Mesothelial cell of epicardium (in vitro differentiated cells): ENCODE measurements around the gene BPI. TPM values are rescaled to one million over a fixed set of nuclear protein-coding genes. Genes with fewer than 3 reads are reported as not detected.

ENCODE experiments used
- DNase-seq, 2 experiments: peaks; one replicate each; pipeline ENCODE4 v3.0.0; 2021; ENCODE audit warnings: low spot score in 2 of 2; ENCODE audit not compliant: unreplicated experiment in 2 of 2
- H3K27ac Mint-ChIP-seq: 2 replicates; pipeline ENCODE4 v1.8.0; 2021; ENCODE audit warnings: mixed read lengths
- H3K27me3 Mint-ChIP-seq: 2 replicates; pipeline ENCODE4 v1.8.0; 2021; ENCODE audit warnings: low read depth, mixed read lengths
- H3K36me3 Mint-ChIP-seq: 2 replicates; pipeline ENCODE4 v1.8.0; 2021; ENCODE audit warnings: mixed read lengths
- H3K4me1 Mint-ChIP-seq: 2 replicates; pipeline ENCODE4 v1.8.0; 2021; ENCODE audit warnings: mixed read lengths
- H3K4me3 Mint-ChIP-seq: 2 replicates; pipeline ENCODE4 v1.8.0; 2021; ENCODE audit warnings: mild to moderate bottlenecking, moderate library complexity, mixed read lengths
- H3K9me3 Mint-ChIP-seq: 2 replicates; pipeline ENCODE4 v1.8.0; 2021; ENCODE audit warnings: mixed read lengths
- total RNA-seq: library from RNA; stranded (reverse); gene quantifications from 3 replicates; pipeline ENCODE4 v1.2.1, GENCODE V29; 2021
- TF ChIP-seq, protein P1 (sequence below): fragments of 200-600 bp; sonication (generic); IDR thresholded peaks from one replicate; pipeline ENCODE4 v1.5.0; 2021; ENCODE audit warnings: antibody characterized with exemption; ENCODE audit not compliant: unreplicated experiment

The BPI gene
- total RNA-seq, 1 donor from 2014 or later = not detected

DNA sequence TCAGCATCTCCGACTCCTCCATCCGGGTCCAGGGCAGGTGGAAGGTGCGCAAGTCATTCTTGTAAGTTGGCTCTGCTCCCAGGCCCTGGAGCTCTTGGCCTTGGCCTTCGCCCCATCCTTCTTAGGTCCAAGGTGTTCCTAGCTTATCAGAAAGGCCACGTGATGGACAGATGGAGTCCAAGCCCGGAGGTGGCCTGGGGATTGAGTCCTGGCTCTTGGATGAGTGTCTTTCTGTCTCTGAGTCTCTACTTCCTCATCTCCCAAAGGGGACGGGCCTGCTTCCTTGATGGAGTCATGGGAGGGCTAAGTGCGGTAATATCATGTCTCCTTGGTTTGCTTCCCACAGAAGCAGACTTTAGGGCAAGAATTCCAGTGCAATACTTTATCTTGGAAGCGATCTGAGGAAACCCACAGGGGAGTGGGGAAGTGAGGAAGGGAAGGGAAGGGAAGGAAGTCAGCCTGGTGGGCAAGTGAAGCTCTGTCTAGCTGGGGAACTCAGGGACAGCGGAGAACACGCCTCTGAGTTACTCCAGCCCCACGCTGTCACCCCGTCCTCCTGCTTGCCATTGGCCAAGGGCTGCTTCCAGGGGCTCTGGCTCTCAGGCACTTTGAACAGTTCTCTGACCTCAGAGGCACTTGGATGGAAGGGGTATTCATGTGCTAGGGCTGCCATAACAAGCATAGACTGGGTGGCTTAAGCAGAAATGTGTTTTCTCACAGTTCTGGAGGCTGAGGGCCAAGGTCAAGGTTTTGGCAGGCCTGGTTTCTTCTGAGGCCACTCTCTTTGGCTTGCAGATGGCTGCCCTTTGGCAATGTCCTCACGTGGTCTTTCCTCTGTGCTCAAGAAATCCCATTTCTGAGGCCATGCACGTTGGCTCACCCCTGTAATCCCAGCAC lies 47.2 kb downstream of the BPI start:
- Mint-ChIP-seq H3K27ac (no peak overlapping the region), H3K27me3 (no peaks in the 10 kb centered on the region), H3K9me3 (no peaks in the 10 kb centered on the region), H3K4me1 (peaks cover 5% of the 10 kb centered on the region), H3K36me3 (no peaks in the 10 kb centered on the region), H3K4me3 (no peak overlapping the region)
- DNase-seq = no peak
- TF ChIP-seq, protein P1, sequence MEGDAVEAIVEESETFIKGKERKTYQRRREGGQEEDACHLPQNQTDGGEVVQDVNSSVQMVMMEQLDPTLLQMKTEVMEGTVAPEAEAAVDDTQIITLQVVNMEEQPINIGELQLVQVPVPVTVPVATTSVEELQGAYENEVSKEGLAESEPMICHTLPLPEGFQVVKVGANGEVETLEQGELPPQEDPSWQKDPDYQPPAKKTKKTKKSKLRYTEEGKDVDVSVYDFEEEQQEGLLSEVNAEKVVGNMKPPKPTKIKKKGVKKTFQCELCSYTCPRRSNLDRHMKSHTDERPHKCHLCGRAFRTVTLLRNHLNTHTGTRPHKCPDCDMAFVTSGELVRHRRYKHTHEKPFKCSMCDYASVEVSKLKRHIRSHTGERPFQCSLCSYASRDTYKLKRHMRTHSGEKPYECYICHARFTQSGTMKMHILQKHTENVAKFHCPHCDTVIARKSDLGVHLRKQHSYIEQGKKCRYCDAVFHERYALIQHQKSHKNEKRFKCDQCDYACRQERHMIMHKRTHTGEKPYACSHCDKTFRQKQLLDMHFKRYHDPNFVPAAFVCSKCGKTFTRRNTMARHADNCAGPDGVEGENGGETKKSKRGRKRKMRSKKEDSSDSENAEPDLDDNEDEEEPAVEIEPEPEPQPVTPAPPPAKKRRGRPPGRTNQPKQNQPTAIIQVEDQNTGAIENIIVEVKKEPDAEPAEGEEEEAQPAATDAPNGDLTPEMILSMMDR = no peak

DNA sequence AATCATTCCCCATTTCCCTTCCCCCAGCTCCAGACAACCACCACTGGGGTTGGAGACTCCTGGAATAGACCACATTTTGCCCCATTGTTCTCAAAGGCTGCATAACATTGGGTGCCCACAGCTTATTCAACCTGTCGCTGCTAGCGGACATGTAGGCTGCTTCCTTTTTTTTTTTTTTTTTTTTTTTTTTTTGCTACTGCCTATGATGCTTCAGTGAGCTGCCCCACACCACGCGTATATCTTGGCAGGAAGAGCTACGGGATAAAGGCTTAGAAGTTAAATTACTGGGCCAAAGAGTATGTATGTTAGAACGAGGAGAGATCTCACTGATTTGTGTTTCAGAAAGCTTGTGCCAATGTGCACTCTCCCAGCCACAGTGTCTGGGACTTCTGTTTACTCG lies 49.4 kb downstream of the BPI start:
- H3K4me3 Mint-ChIP-seq = no peak overlapping the region
- H3K36me3 Mint-ChIP-seq = no peaks in the 10 kb centered on the region
- no peaks in the 10 kb centered on the region for H3K9me3 Mint-ChIP-seq
- TF ChIP-seq, protein P1 = no peak
- H3K27me3 Mint-ChIP-seq = no peaks in the 10 kb centered on the region
- no peak for DNase-seq
- H3K4me1 Mint-ChIP-seq = peaks cover 5% of the 10 kb centered on the region
- H3K27ac Mint-ChIP-seq = no peak overlapping the region

DNA sequence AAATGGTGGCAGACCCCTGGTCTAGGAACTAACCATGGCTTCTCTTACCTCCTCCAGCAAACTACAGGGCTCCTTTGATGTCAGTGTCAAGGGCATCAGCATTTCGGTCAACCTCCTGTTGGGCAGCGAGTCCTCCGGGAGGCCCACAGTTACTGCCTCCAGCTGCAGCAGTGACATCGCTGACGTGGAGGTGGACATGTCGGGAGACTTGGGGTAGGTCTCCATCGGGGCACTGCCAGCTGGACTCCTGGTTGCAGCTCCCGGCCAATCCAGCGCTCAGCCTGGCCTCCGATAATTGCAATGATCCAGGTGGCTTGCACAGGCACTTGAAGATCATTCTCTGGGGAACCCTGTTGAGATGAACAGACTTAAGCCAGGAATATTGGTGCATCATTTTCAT lies 50.3 kb downstream of the BPI start:
- Mint-ChIP-seq H3K4me1 (peaks cover 5% of the 10 kb centered on the region), H3K4me3 (no peak overlapping the region), H3K9me3 (no peaks in the 10 kb centered on the region), H3K36me3 (no peaks in the 10 kb centered on the region), H3K27ac (no peak overlapping the region), H3K27me3 (no peaks in the 10 kb centered on the region)
- no peak for DNase-seq
- TF ChIP-seq, protein P1 = no peak

DNA sequence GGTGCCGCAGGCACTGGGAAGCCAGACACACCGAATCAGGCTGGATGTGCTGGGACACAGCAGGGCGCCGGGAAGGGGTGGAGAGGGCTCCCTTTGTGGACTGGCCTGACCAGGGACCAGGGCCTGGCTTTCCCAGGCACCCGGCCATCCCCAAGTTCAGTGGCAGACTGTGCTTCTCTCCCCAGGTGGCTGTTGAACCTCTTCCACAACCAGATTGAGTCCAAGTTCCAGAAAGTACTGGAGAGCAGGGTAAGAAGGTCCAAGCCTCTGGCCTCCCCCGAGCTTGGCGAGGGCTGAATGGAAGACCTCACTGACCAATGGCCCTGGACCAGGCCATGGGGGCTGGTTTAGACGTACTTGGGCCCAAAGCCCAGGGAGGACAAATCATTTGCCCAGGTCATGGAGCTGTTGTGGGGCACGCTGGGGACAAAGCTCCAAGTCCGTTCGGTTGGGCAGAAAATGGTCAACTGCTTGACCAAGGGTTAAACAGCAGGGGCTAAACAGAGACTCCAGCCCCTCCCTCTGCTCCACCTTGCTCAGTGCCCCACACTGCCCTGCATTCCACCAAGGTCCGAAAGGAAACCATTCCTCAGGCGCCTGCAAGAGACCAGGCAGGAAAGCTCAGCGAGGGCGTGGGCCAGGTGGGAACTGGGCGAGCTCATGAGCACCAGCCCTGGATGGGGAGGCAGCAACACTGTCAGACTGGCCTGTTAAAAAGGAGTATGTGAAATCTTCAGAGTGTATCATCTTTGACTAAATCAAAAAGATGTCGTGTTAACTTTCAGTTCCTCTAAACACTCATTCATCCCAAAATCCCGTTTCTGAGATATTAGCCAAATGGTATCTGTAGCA lies 51.4 kb downstream of the BPI start:
- TF ChIP-seq, protein P1 = no peak
- Mint-ChIP-seq H3K27ac (no peak overlapping the region), H3K9me3 (no peaks in the 10 kb centered on the region), H3K4me1 (peaks cover 5% of the 10 kb centered on the region), H3K36me3 (no peaks in the 10 kb centered on the region), H3K27me3 (no peaks in the 10 kb centered on the region), H3K4me3 (no peak overlapping the region)
- no peak for DNase-seq

DNA sequence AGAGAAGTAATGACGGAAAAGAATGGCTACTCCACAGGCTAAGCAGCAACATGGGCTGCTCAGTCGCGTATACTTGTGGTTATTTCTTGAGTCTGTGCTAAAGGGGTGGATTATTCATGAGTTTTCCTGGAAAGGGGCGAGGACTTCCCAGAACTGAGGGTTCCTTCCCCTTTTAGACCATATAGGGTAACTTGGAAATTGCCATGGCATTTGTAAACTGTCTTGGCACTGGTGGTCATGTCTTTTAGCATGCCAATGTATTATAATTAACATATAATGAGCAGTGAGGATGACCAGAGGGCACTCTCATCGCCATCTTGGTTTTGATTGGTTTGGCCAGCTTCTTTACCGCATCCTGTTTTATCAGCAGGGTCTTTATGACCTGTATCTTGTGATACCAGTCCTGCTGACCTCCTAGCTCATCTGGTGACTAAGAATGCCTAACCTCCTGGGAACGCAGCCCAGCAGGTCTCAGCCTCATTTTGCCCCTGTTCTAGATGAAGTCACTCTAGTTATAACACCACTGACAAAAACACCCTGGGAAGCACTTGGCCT lies 53.8 kb downstream of the BPI start:
- no peaks in the 10 kb centered on the region for H3K9me3 Mint-ChIP-seq
- no peaks in the 10 kb centered on the region for H3K27me3 Mint-ChIP-seq
- H3K4me1 Mint-ChIP-seq = peaks cover 5% of the 10 kb centered on the region
- H3K4me3 Mint-ChIP-seq = no peak overlapping the region
- TF ChIP-seq, protein P1 = no peak
- no peak for DNase-seq
- no peaks in the 10 kb centered on the region for H3K36me3 Mint-ChIP-seq
- H3K27ac Mint-ChIP-seq = no peak overlapping the region
